Measurements from ENCODE around the gene XYLT1. TPM values are rescaled to one million over a fixed set of nuclear protein-coding genes. Genes with fewer than 3 reads are reported as not detected.
A peak's percentile ranks its signal among the peaks of the same experiment; 100 is the strongest.

XYLT1 gene
- total RNA-seq, 2 donors from 2014 or later: 24.2 to 28.6 TPM

DNA sequence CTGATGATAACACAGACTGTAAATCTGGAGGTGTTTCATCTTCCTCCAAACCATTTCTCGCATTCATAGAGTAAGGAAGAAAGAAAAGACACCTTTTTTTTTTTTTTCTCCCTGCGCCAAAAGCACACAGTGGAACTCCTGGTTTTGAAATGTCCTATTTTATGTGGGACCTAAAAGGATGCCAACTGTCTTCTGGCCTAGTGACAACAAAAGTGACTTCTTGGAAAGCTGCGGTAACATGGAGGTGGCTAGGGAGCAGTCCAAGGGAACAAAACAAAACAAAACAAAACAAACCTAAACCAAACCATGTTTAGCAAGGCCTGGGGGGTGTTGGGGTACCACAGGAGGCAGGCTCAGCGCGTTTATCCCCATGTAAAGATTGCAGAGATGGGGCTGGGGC is 174.8 kb downstream of the XYLT1 start:
- intact Hi-C loops (cut with DNase I, micrococcal nuclease): no loop called here
- no peak for ATAC-seq
- no peak for DNase-seq

DNA sequence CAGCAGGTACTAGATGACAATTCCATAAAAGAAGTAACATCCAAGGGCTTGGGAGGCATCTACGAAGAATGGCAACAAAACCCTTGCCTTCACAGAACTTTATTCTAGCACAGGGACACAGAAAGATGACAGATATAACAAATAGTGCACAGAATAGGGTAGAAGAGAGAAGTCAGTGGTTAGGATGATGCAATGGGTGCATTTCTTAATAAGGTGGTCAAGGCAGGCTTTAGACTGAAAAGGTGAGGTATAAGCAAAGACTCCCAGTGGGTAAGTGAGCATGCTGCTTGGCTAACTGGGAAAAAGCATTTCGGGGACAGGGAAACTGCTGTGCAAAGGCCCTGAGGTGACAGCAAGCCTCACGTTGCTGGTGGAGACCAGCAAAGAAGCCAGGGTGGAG is 175.9 kb downstream of the XYLT1 start:
- DNase-seq (no peak), ATAC-seq (no peak)
- intact Hi-C loops (cut with DNase I, micrococcal nuclease): no loop called here

DNA sequence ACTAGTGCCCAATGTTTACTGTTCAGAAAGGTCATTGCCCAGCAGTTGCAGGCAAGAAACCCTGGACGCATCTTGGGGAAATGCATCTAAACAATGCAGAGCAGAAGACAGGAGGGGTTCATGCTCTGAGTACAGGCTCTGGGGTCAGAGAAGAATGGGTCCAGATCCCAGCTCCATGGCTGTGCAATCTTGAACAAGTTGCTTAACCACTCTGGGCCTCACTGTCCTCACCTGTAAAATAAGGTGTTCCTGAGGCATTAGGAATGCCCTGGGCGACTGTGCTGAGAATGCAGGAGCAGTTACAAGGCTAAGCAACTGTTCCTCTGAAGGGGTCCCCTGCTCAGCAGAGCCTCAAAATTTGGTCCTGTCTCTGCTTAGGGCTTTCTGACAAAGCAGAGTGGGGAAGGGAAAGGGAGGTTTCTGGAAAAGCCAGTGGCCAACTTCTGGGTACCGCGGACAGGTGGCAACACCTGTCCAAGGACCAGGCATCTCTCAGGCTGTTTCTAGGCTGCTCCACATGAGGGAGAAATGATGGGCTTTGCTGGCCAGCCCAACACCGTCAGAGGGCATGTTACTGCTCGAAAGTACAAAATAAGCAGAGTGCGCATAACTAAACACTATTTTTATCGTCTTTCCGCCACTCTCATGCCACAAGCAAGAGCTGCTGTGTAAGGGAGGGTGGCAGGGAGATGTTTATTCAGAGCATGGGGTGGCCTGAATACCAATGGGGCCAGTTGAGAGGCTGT is 176.8 kb downstream of the XYLT1 start:
- DNase-seq: no peak
- ATAC-seq: no peak
- intact Hi-C loops (cut with DNase I, micrococcal nuclease): no loop called here

DNA sequence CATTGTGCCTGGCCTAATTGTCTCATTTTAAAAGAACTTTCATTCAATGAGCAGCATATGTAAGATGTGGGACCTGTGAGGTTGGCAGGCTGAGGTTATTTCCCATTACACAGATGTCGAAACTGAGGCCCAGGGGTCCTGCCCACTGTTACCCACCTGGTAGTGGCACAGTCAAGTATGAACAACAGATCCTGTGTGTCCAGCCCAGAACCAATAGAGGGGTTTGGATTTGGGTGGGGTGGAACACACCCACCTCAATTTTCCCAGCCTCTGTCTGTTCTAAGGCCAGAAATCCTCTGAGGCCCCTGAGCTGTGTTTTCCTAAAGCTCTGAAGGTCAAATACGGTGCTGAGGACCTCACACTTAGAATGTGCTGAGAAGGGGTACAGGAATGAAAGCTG is 179.5 kb downstream of the XYLT1 start:
- DNase-seq (no peak), ATAC-seq (no peak)
- intact Hi-C loops (cut with DNase I, micrococcal nuclease): no loop called here

DNA sequence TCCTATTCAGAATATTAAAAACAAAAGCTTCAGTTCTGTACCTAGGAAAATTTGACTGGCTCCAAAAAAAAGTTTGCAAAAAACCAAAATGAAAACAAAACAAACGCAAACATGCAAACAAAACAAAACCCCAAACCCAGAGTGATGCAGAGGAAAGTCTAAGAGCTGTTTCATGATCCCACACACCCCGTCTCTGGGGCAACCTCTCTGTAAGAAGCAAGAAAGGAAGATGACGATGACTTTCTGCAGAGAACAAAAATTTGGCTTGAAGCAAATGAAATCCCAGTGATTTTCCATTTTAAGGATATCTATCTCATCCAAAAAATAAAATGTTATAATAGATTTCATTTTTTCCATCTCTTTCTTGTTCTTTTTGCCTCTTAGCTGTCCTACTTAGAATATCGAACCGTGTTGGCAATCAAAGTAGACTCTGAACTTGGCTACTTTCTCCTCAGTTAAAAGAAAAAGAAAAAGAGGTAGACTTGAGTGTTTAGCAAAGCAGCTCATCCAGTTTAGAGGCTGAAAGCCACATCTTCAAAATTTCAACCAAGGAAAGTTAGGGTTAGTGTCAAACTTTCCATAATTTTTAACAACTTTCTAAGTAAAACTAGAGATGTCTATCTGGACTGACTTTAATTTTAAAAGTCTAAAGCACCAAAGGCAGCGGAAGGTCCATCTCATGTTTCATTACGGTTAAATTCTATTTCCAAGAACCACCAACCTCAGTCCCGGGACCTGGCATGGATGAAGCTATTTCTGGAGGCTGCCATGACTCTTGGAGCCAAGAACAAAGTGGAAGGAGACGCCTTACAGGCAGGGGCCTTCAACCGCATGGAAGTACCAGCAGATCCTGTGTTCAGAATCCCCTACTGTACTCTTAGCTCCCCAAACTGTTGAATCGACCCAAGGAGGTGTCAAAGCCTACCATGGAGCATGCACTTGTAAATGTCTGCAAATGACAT is 180.8 kb downstream of the XYLT1 start:
- intact Hi-C loops (cut with DNase I, micrococcal nuclease): no loop called here
- DNase-seq (no peak), ATAC-seq (no peak)

DNA sequence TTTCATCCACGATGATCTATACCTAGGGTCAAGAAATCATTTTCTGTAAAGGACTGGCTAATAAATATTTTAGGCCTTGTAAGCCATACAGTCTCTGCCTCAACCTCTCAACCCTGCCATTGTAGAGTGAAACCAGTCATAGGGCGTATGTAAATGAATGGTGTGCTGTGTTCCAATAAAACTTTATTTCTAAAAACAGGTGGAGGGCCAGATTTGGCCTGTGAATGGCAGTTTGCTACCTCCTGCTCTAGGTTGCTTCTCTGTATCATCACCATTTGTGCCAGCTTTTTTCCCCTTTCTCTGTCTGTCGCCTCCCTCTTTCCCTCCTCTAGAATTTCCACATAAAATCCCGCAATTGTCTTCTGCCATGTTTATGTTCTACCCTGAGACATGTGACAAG is 181.7 kb downstream of the XYLT1 start:
- ATAC-seq (no peak), DNase-seq (no peak)
- intact Hi-C loops (cut with DNase I, micrococcal nuclease): no loop called here

DNA sequence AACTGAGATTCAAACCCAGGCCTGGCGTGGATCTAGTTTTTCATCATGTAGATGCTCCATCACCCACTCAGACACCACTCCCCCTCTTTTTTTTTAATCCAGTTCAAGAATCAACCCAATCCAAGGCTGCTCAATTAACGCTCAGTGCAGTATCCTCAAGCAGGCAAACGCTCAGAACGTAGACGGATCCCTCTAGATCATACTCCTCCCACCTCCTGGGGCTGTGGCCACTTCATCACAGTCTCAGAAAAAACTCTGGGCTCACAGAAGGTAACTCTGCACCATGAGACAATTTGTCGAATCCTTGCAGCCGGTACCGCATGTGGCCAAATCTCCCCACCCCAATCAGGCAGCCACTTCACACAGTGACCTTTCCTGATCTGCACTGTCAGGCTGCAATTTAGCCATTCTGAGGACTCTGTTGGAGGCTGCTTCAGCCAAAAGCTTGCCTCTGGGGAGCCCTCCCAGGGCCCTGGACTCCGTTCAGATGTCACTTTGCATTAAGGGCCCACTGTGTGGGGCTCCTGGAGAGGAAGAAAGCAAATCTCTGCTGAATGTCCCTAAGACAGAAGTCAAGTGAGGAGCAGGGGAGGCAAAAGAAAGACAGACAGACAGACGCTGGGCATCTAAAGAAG is 183.5 kb downstream of the XYLT1 start:
- no peak for ATAC-seq
- intact Hi-C loops (cut with DNase I, micrococcal nuclease): no loop called here
- DNase-seq: no peak

DNA sequence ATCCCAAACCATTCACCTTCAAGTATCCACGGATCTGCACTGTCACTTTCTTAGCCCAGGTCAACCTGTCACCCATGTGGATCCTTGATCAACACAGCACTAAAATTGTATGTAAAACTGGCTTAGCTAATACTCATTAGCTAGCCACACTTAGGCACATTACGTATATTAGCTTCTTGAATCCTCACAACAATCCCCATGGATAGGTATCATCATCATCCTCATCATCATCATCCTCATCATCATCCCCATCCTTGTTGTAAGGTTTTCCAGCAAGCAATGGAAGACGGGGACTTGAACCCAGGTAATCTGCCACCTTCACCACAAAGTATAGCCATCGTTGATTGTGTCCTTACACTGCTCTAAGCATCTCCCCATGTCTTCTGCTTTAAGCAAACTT is 184.3 kb downstream of the XYLT1 start:
- no peak for ATAC-seq
- DNase-seq: no peak
- intact Hi-C loops (cut with DNase I, micrococcal nuclease): no loop called here

DNA sequence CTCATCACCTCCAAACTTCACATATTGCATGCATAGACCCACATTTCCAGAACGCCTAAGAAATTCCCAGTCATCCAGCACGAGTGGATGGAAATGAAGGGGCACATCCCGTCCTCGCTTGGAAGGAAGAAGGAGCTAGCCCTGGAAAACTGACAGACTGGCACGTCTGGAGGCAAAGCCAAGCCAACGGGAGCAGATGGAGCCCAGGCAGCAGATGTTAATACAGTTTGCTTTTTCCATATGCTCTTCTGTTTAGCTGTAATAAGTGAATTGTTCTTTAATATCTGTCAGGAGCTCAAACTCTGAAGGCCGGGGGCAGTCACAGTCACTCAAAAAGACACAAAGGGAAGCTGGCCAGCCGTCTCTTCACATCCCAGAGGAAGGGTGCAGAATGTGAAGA is 187.7 kb downstream of the XYLT1 start:
- DNase-seq: no peak
- ATAC-seq: no peak
- intact Hi-C loops (cut with DNase I, micrococcal nuclease): no loop called here

DNA sequence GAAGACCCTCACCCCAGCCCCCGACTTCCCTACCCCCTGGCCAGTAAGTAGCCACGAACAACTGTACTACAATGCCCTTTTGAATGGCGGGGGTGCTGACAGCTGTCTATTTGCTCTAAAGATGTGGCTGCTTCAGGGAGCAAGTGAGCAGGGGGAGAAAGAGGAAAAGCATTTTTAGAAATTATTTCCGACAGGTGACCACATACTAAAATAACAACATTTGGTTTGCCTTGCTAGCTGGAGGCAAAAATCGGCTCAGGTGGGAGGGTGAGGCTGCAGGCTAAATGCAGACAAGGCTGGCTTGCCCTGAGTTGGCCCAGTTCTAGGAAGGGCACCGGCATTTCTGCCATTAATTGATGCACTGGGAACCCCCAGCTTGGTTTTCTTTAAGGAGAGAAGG is 188.5 kb downstream of the XYLT1 start:
- intact Hi-C loops (cut with DNase I, micrococcal nuclease): no loop called here
- no peak for ATAC-seq
- DNase-seq: no peak

DNA sequence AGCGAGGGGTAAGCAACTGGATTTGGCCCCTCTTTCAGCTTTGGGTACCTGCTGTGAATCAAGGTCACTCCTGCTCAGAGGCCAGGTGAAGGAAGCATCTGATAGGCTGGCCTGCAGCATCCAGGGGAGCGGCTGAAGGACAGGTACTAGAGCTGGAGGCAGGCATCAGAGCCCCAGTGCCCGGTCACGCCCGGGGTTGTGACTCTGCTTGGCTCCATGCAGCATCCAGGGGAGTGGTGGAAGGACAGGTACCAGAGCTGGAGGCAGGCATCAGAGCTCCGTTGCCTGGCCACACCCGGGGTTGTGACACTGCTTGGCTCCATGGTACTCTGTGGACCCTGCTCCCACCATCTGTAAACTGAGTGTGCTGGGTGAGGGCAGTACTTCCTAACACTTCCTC is 189.7 kb downstream of the XYLT1 start:
- intact Hi-C loops (cut with DNase I, micrococcal nuclease): no loop called here
- ATAC-seq: no peak
- no peak for DNase-seq

DNA sequence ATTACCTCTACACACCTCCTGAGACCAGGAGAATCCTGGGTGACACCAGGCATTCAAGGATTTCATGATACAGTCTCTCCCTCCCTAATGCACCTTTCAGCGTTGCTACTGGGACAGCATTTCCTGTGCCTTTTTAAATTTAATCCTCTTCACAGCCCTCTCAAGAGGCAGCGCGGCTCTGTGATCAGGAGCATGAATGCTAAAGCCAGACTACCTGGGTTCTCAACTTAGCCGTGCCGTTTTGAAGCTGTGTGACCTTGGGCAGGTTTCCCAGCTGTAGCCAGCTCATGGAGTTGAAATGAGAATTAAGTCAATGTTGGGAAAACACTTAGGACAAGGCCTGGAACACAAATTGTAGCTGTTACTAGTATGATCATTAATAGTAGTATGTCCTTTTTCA is 191.8 kb downstream of the XYLT1 start:
- intact Hi-C loops (cut with DNase I, micrococcal nuclease): no loop called here
- ATAC-seq: no peak
- no peak for DNase-seq

DNA sequence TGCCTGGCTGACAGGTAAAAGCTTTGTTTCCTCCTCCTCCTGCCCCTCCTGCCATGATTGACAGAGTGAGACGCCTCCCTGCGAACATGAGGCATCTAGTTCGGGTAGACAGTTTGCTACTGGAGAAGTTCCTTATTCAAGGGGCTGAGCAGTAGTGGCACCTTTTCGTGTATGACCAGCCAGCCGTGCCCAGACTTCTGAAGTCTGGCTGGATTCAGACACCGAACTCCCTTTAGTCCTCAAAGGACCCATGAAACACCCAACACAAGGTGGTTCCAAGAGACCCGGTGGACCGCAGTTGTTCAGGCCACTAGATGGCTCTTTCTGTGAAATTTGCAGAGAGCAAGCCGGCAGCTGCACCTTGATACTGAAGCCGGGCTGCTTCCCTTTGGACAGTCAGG is 192.8 kb downstream of the XYLT1 start:
- intact Hi-C loops (cut with DNase I, micrococcal nuclease): no loop called here
- ATAC-seq (peak; percentile 42), DNase-seq (peak; percentile 70)

DNA sequence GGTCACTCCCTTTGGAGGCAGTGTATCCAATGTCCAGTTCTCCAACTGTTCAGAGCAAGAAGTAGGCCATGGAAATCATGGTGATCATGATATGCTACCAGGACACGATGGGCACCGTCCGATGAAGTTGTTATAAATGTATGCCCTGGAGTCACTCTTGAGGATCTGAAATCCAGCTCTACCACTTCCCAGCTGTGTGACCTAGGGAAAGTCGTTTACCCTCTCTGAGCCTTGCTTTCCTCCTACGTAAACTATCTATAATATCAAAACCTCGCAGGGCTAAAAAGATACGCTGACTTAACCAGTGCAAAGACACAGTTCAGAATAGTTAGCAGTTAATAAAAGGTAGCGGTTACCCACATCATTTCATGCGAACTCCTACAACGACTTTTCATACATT is 194.2 kb downstream of the XYLT1 start:
- DNase-seq (no peak), ATAC-seq (no peak)
- intact Hi-C loops (cut with DNase I, micrococcal nuclease): no loop called here

DNA sequence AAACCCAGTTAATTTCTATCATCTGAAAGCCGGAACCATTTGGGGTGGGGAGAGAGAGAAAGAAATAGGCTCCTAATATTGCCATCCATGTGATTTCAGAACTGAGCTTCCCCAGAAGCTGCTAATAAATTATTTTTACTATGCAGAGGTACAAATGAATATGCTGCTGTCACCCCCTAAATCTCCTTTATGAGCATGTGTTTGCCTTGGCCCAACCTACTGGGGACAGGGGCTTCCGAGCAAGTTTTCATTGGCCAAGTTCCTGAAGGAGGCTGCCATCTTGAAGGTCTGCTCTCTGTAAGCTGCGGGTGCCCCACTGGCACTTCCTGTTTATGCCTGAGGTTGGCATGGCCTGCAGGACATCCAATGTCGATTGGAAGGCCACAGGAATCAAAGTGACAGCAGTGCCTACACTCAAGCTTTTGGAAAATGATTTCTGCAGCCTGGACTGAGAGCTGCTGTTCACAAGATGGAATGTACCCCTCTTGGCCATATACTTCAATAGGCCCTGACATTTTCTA is 194.7 kb downstream of the XYLT1 start:
- peak in 1 of 2 donors; percentile 44 for DNase-seq
- no peak for ATAC-seq
- intact Hi-C loops (cut with DNase I, micrococcal nuclease): no loop called here

DNA sequence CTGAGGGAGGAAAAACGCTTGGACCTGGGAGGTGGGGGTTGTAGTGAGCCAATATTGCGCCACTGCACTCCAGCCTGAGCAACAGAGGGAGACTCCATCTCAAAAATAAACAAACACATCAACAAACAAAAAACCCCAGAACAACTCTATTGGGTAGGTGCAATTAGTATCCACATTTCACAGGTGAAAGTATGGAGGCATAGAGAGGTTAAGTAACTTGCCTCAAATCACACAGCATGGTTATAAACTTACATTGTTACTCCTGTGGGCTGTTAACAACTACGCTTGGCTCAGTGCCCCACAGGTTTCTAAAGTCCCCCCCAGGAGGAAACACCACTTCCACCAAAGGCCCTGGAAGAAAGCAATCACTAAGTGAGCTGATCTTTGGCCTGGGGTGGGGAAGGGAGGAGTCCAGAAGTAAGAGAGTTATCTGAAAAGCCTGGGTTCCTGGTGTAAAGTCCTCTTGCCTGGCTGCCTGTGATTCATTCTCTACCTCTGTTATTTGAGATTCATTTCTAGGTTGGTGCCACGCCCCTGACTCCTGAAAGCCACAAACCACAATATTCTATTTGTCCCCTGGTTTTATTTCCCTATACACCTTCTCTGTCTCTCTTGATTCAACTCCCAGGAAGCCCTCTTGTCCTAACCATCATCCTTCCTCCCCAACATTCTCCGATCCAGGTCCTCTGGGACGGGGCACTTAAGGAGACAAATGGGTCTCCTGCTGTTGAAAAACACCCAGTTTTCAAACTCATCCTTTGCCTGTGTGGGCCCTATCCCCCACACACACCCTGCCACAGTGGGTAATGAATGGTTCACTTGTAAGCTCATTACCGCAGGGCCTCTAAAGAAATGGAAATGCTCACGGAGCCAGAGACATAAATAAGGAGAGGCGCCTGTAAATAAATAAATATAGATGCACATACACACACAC is 195.4 kb downstream of the XYLT1 start:
- peak; percentile 83 for ATAC-seq
- DNase-seq: peak; percentile 90 to 92
- intact Hi-C loops (cut with DNase I, micrococcal nuclease): no loop called here

DNA sequence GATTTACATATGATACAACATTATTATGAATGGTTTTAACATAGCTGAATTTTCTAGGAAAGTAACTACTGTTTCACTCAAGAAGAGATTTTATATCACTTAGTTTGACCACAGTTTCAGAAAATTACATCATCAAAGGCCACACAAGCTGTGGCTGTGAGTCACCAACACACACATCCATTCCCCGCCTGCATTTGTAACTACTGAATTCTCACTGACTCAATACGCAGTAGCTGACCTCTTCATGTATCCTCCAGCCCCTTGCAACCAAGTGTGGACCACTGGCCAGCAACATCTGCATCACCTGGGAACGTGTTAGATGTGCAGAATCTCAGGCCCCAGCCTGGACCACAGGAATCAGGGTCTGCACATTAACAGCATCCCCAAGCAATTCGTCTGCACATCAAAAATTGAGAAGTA is 197.6 kb downstream of the XYLT1 start:
- intact Hi-C loops (cut with DNase I, micrococcal nuclease): no loop called here
- DNase-seq (peak in 1 of 2 donors; percentile 33), ATAC-seq (no peak)

DNA sequence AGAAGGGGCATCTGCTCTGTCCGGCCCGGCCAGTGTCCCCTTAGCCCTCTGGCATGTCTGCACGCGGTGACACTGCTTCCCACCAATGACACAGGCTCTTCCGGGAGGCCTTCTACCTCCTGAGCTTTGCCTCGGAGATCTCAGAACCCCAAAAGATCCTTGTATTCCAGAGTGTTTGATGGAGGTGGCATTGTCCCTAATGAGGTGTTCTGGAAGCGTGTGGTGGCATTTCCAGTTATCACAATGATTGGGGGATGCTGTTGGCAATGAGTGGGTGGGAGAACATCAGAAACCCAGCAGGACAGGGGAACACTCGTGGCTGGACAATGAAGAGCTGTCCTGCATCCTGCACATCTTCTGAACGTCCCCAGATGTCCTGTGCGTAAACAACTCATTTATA is 198.0 kb downstream of the XYLT1 start:
- intact Hi-C loops (cut with DNase I, micrococcal nuclease): no loop called here
- ATAC-seq: no peak
- no peak for DNase-seq

DNA sequence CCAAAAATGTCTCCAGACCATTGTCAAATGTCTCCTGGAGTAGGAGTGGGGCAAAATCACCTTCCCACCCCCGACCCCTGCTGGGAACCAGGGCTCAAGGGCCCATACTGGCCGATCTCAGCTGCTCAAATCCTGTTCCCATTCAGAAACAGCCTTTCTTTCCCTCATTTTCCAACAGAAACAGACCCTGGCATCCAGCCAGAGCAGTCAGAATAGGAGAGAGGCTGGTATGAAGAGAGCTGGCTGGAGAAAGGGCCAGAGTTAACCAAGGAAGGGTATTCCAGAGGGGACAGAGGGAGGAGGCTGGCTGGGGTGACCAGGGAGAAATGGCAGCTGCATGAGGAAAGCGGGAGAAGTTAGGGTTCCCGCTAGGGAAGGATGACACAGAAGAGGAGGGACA is 199.1 kb downstream of the XYLT1 start:
- no peak for ATAC-seq
- peak; percentile 31 to 55 for DNase-seq
- intact Hi-C loops (cut with DNase I, micrococcal nuclease): no loop called here

All from left colon (tissue), 2 donors.